LoVo (cell line): Measurements from ENCODE around the gene CBFA2T3.
"Not testable (repeated sequence)": the region's sequence is repeated elsewhere in the genome, so short reads cannot be mapped to it uniquely, and the experiment has no call there.

Source experiments
- DNase-seq: peaks from one replicate; pipeline ENCODE4 v3.0.0-alpha.2; 2016; ENCODE audit warnings: low spot score

Gene CBFA2T3

GRCh38 chr16:88922114-88922825, 54.7 kb downstream of the CBFA2T3 start:
- peak; percentile 5 for DNase-seq

GRCh38 chr16:88921591-88921990, 55.4 kb downstream of the CBFA2T3 start:
- DNase-seq, result no peak

GRCh38 chr16:88920618-88921590, 56.1 kb downstream of the CBFA2T3 start:
- DNase-seq, result peak; percentile 15

- DNase-seq, result no peak
Observed at GRCh38 chr16:88919936-88920335, 57.1 kb downstream of the CBFA2T3 start.

GRCh38 chr16:88918896-88919295, 58.1 kb downstream of the CBFA2T3 start:
- not testable (repeated sequence) for DNase-seq

GRCh38 chr16:88917915-88918627, 58.9 kb downstream of the CBFA2T3 start:
- DNase-seq, result no peak

- DNase-seq, result no peak
Observed at GRCh38 chr16:88917146-88917914, 59.7 kb downstream of the CBFA2T3 start.

- DNase-seq, result no peak
Observed at GRCh38 chr16:88915639-88916327, 61.2 kb downstream of the CBFA2T3 start.

GRCh38 chr16:88914750-88915368, 62.1 kb downstream of the CBFA2T3 start:
- DNase-seq, result no peak

GRCh38 chr16:88913870-88914269, 63.1 kb downstream of the CBFA2T3 start:
- no peak for DNase-seq

- DNase-seq, result no peak
Observed at GRCh38 chr16:88913001-88913612, 63.9 kb downstream of the CBFA2T3 start.

GRCh38 chr16:88912556-88912955, 64.5 kb downstream of the CBFA2T3 start:
- DNase-seq, result no peak

- no peak for DNase-seq
Observed at GRCh38 chr16:88911946-88912310, 65.1 kb downstream of the CBFA2T3 start.

- DNase-seq, result no peak
Observed at GRCh38 chr16:88911136-88911945, 65.7 kb downstream of the CBFA2T3 start.

- DNase-seq, result no peak
Observed at GRCh38 chr16:88910284-88911135, 66.5 kb downstream of the CBFA2T3 start.

GRCh38 chr16:88909431-88910210, 67.4 kb downstream of the CBFA2T3 start:
- DNase-seq, result no peak

GRCh38 chr16:88908307-88908706, 68.7 kb downstream of the CBFA2T3 start:
- no peak for DNase-seq

GRCh38 chr16:88907768-88908167, 69.2 kb downstream of the CBFA2T3 start:
- DNase-seq, result no peak
